ENCODE results near the gene ZNF92.

The ZNF92 gene

DNA sequence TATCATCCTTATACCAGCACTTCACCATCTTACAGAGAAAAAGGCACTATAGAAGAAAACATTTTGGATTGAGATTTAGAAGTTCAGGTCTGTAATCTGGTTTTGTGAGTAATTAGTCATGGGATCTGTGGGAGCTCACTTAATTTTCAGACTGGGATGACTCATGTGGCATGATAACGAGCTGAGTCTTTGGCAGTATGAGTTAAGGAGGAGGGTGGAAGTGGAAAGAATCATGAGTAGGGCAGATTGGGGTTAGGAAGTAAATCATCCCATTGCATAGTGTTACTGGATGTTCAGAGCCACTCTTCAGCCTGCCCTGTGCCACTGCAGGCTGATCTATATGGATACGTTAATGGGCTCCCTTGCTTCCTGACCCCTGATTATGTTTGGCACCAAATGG is 64.9 kb downstream of the ZNF92 start:
- TF ChIP-seq CTCF (IDR thresholded peaks at IDR 0.05): no peak

- no peak for TF ChIP-seq CTCF (IDR thresholded peaks at IDR 0.05)
These were observed 67.4 kb downstream of the ZNF92 start for GRCh38 chr7:65441010-65441409.

DNA sequence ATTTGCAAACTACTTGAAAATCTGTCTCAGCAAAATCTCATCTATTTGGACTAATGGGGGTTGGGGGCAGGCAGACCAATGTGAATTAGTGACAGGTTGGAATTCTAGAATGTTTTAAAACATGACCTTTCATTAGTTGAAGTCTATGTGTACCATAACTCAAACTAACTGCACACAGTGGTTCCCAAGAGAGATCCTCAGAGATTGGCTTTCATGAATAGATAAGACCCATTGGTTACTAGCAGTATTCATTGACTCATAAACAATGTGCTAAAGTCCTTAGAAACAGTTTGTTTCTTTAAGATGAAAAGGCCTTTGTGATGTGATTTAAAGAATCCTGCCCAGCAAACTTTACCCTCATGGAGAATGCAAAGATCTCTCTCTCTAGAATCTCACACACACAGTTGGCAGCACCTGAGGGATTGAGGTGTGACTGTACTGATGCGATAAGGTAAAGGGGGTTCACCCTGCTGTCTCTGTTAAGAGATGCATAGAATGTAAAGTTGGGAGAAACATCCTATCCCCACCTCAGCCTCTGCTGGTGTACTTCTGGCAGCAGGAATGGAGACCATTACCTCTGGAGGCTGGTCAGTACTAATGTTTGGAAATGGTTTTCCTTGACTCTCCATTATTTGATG is 70.7 kb downstream of the ZNF92 start:
- TF ChIP-seq CTCF (IDR thresholded peaks at IDR 0.05): no peak

DNA sequence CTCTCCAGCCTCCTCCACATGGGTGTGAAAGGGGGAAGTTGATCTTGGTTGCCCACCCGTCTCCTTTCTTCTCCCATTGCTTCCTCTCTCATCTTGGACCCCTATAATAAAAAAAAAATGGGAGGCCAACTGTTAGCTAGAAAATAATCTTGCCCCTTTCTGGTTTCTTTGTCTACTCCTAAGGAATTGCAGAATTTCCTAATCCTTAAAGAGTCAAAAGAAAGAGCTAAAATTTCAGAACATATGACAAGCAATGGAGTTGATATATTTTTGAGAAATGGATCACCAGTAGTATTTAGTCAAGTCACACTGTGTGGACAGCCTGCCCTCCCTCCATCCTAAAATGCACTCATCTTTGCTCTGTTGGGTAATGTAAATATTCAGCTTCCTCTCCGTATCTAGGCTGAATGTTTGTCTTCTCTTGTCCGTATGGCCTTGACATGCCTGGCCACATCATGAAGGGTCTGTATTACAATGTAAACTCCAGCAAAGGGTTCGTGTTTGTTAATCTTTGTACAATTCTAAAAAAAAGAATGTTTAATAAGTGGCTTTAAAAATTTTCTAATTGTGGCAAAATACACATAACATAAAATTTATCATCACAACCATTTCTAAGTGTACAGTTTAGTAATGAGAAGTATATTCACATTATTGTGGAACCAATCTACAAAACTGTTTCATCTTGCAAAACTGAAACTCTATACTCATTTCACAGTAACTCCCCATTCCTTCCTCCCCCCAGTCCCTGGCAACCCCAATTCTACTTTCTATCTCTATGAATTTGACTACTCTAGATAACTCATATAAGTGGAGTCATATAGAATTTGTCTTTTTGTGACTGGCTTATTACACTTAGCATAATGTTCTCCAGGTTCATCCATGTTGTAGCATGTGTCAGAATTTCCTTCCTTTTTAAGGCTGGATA is 71.5 kb downstream of the ZNF92 start:
- TF ChIP-seq CTCF (IDR thresholded peaks at IDR 0.05): no peak

DNA sequence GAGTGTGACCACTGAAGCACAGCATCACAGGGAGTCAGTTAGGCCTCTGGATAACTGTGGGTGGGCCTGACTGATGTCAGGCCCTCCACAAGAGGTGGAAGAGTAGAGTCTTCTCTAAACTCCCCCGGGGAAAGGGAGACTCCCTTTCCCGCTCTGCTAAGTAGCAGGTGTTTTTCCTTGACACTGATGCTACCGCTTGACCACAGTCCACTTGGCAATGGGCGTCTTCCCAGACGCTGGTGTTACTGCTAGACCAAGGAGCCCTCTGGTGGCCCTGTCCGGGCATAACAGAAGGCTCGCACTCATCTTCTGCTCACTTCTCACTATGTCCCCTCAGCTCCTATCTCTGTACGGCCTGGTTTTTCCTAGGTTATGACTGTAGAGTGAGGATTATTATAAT is 73.4 kb downstream of the ZNF92 start:
- peak; percentile 14; the same call in 1 of the 2 replicates for TF ChIP-seq CTCF (IDR thresholded peaks at IDR 0.05)

DNA sequence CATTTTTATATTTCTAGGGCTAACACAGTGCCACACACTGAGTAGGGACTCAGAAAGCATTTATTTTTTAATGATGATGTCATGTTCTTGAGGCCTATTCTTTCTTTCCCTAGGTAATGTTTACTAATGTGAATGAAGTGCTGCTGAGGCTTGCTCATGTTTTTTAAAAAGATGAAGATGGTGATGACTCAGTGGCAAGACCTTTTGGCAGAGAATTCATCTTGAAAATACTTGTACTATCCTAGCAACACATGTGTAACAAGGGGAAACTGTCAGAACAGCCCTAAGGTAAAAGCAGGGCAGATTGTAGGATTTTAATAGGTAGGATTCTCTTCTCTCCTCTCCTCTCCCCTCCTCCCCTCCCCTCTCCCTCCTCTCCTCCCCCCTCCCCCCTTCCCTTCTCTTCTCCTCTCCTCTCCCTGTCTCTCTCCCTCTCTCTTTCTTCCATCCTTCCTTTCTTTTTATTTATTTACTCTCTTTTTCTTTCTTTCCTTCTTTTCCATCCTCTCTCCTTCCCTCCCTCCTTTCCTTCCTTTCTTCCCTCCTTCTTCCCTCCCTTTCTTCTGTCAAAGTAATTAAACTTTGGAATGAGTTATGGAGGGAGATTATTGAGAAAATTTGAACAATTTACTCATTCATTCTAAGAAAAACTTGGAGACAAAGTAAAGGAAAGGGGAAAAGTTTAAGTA is 75.3 kb downstream of the ZNF92 start:
- no peak for TF ChIP-seq CTCF (IDR thresholded peaks at IDR 0.05)

- TF ChIP-seq CTCF (IDR thresholded peaks at IDR 0.05): no peak
These were observed 75.8 kb downstream of the ZNF92 start for GRCh38 chr7:65449505-65449852.
